Erythroblast (primary cell): Measurements from ENCODE around the gene NID1.
"Not testable (repeated sequence)": the region's sequence is repeated elsewhere in the genome, so short reads cannot be mapped to it uniquely, and the experiment has no call there.

ENCODE experiments used
- DNase-seq, 2 experiments: peaks; one replicate each; lab custom pipeline; 2025; lab: John Stamatoyannopoulos, UW
- GATA1 ChIP-seq: IDR thresholded peaks from 2 replicates; pipeline ENCODE4 v1.6.1; 2011; ENCODE audit warnings: low read depth, mild to moderate bottlenecking, control low read depth, low read length, moderate library complexity
- POLR2A ChIP-seq: IDR thresholded peaks from 2 replicates; pipeline ENCODE4 v1.6.1; 2011; ENCODE audit warnings: mild to moderate bottlenecking, low read length

NID1 gene

GRCh38 chr1:236018885-236019453, 45.9 kb downstream of the NID1 start:
- no peak for DNase-seq
- TF ChIP-seq GATA1 (no peak), POLR2A (no peak)

GRCh38 chr1:236016782-236017400, 48.0 kb downstream of the NID1 start:
- TF ChIP-seq POLR2A (no peak), GATA1 (no peak)
- no peak for DNase-seq

GRCh38 chr1:236016083-236016482, 48.8 kb downstream of the NID1 start:
- TF ChIP-seq POLR2A (no peak), GATA1 (no peak)
- no peak for DNase-seq

- no peak for TF ChIP-seq GATA1
- TF ChIP-seq POLR2A: no peak
- DNase-seq: no peak
Measured at GRCh38 chr1:236015539-236015938, 49.4 kb downstream of the NID1 start.

GRCh38 chr1:236013330-236013729, 51.6 kb downstream of the NID1 start:
- DNase-seq: no peak
- TF ChIP-seq POLR2A (no peak), GATA1 (no peak)

GRCh38 chr1:236011641-236012040, 53.2 kb downstream of the NID1 start:
- no peak for DNase-seq
- no peak for TF ChIP-seq GATA1
- TF ChIP-seq POLR2A: no peak

- TF ChIP-seq GATA1 (no peak), POLR2A (no peak)
- no peak for DNase-seq
Measured at GRCh38 chr1:236010443-236010842, 54.4 kb downstream of the NID1 start.

GRCh38 chr1:236009857-236010256, 55.0 kb downstream of the NID1 start:
- no peak for DNase-seq
- no peak for TF ChIP-seq POLR2A
- TF ChIP-seq GATA1: no peak

GRCh38 chr1:236009191-236009590, 55.7 kb downstream of the NID1 start:
- DNase-seq: no peak
- TF ChIP-seq POLR2A: no peak
- TF ChIP-seq GATA1: no peak

GRCh38 chr1:236007781-236008180, 57.1 kb downstream of the NID1 start:
- TF ChIP-seq GATA1: no peak
- no peak for TF ChIP-seq POLR2A
- no peak for DNase-seq

GRCh38 chr1:236003058-236003457, 61.8 kb downstream of the NID1 start:
- DNase-seq: not testable (repeated sequence)

- DNase-seq: no peak
- TF ChIP-seq POLR2A (no peak), GATA1 (no peak)
Measured at GRCh38 chr1:236002572-236002971, 62.3 kb downstream of the NID1 start.

GRCh38 chr1:236002025-236002390, 62.9 kb downstream of the NID1 start:
- TF ChIP-seq GATA1 (no peak), POLR2A (no peak)
- no peak for DNase-seq

GRCh38 chr1:236000781-236001180, 64.1 kb downstream of the NID1 start:
- no peak for DNase-seq
- TF ChIP-seq POLR2A (no peak), GATA1 (no peak)
